GM12875 (cell line): Measurements from ENCODE around the gene FERMT3.

ENCODE experiments used
- H3K4me3 ChIP-seq: one replicate; pipeline ENCODE4 v1.5.1; 2011; ENCODE audit warnings: low read depth, low read length, control low read depth
- CTCF ChIP-seq: IDR thresholded peaks from 2 replicates; pipeline ENCODE4 v1.5.1; 2011; ENCODE audit warnings: low read depth, mild to moderate bottlenecking, control low read depth, inconsistent platforms, low read length, moderate library complexity, borderline replicate concordance; ENCODE audit not compliant: insufficient read depth

Gene FERMT3

GRCh38 chr11:64227405-64227956, 21.0 kb downstream of the FERMT3 start:
- H3K4me3 ChIP-seq, result peak overlapping the region; percentile 55
- TF ChIP-seq CTCF, result no peak

GRCh38 chr11:64229090-64229743, 22.7 kb downstream of the FERMT3 start:
- no peak overlapping the region for H3K4me3 ChIP-seq
- TF ChIP-seq CTCF, result no peak

GRCh38 chr11:64229744-64230170, 23.2 kb downstream of the FERMT3 start:
- no peak for TF ChIP-seq CTCF
- peak overlapping the region; percentile 69 for H3K4me3 ChIP-seq

GRCh38 chr11:64230171-64230984, 23.9 kb downstream of the FERMT3 start, which contains the start of gene DNAJC4:
DNAJC4 (plus strand) TSS chr11:64230548; CDS start chr11:64230855, 307 bp downstream.
- TF ChIP-seq CTCF, result no peak
- H3K4me3 ChIP-seq, result peak within 1 kb of the TSS; percentile 69

- peak overlapping the region; percentile 69 for H3K4me3 ChIP-seq
- TF ChIP-seq CTCF, result no peak
Observed at GRCh38 chr11:64230985-64231365, 24.5 kb downstream of the FERMT3 start.

- TF ChIP-seq CTCF, result no peak
- no peak overlapping the region for H3K4me3 ChIP-seq
Observed at GRCh38 chr11:64231546-64231945, 25.0 kb downstream of the FERMT3 start.
